K562 (cell line): ENCODE measurements around the gene RIMKLB.

Experiments used
- CTCF ChIP-seq, 3 experiments: IDR thresholded peaks in 2 of 3; conservative IDR thresholded peaks in 1 of 3; 2 replicates each; pipeline ENCODE4 v1.5.1; 2011 to 2012; ENCODE audit warnings: low read length in 3 of 3, mild to moderate bottlenecking in 3 of 3, control low read depth in 2 of 3, improper control_type of control experiment in 1 of 3, inconsistent platforms in 1 of 3, low read depth in 1 of 3, mixed read lengths in 1 of 3, moderate library complexity in 1 of 3; ENCODE audit not compliant: insufficient read depth in 2 of 3
- E2F4 ChIP-seq: sonication (generic); formaldehyde crosslinking; IDR thresholded peaks from 2 replicates; pipeline ENCODE4 v1.8.0; 2022; ENCODE audit warnings: mild to moderate bottlenecking, low read depth, missing genetic modification reagents
- HMGXB4 ChIP-seq: sonication (generic); formaldehyde crosslinking; IDR thresholded peaks from 2 replicates; pipeline ENCODE4 v1.8.1; 2023; ENCODE audit warnings: mild to moderate bottlenecking, missing genetic modification reagents
- HNRNPK ChIP-seq: fragments of 200-400 bp; formaldehyde crosslinking; IDR thresholded peaks from one replicate; pipeline ENCODE4 v1.6.1; 2018; ENCODE audit warnings: mild to moderate bottlenecking, low read depth, low read length; ENCODE audit not compliant: poor library complexity, severe bottlenecking
- MNT ChIP-seq, 2 experiments: fragments of 450-650 bp; conservative IDR thresholded peaks; 2 replicates each; pipeline ENCODE4 v1.6.1; 2017; ENCODE audit warnings: mild to moderate bottlenecking in 2 of 2, moderate library complexity in 2 of 2
- PHF21A ChIP-seq: fragments of 450-650 bp; IDR thresholded peaks from 2 replicates; pipeline ENCODE4 v1.6.1; 2017; ENCODE audit warnings: low read depth, borderline replicate concordance
- POLR2A ChIP-seq: fragments of 450-650 bp; conservative IDR thresholded peaks from 2 replicates; pipeline ENCODE4 v1.6.1; 2016
- ZBTB1 ChIP-seq: sonication (generic); formaldehyde crosslinking; IDR thresholded peaks from 2 replicates; pipeline ENCODE4 v1.8.1; 2023; ENCODE audit warnings: missing genetic modification reagents, low read depth, mild to moderate bottlenecking, borderline replicate concordance
- ZBTB40 ChIP-seq, 2 experiments: fragments of 450-650 bp in 1 of 2; sonication (generic) in 1 of 2; formaldehyde crosslinking in 1 of 2; IDR thresholded peaks; 2 replicates each; pipeline versions ENCODE4 v1.7.1 to v1.9.0; 2016 to 2022; ENCODE audit warnings: inconsistent platforms in 1 of 2, mild to moderate bottlenecking in 1 of 2, missing genetic modification reagents in 1 of 2
- ZNF431 ChIP-seq: sonication (generic); formaldehyde crosslinking; IDR thresholded peaks from 2 replicates; pipeline ENCODE4 v1.8.0; 2022; ENCODE audit warnings: mild to moderate bottlenecking, missing genetic modification reagents

GRCh38 chr12:8677362-8677761, 20.4 kb upstream of the RIMKLB start:
- TF ChIP-seq PHF21A (no peak), ZNF431 (CRISPR knock-in tag) (no peak), CTCF (IDR thresholded peaks at IDR 0.05 in 2 of 3, conservative IDR thresholded peaks at IDR 0.05 in 1 of 3; ENCODE audit: insufficient read depth in 2 of 3, low read depth in 1 of 3, low read length in 3 of 3) (no peak), POLR2A (no peak), ZBTB1 (CRISPR knock-in tag) (no peak), HNRNPK (no peak), MNT (conservative IDR thresholded peaks at IDR 0.05) (no peak), ZBTB40 (IDR thresholded peaks at IDR 0.05) (no peak), ZBTB40 (CRISPR knock-in tag; IDR thresholded peaks at IDR 0.05) (no peak), HMGXB4 (CRISPR knock-in tag) (no peak), E2F4 (CRISPR knock-in tag) (no peak)
